K562 (cell line): ENCODE data around the gene SGMS1. TPM values are rescaled to one million over a fixed set of nuclear protein-coding genes. Genes with fewer than 3 reads are reported as not detected.
A peak's percentile ranks its signal among the peaks of the same experiment; 100 is the strongest.

ENCODE experiments used
- ETS1 ChIP-seq: conservative IDR thresholded peaks from 2 replicates; pipeline ENCODE4 v1.6.1; 2011; ENCODE audit warnings: low read depth, mild to moderate bottlenecking, low read length; ENCODE audit not compliant: control insufficient read depth
- FOXM1 ChIP-seq, 2 experiments: fragments of 450-650 bp in 1 of 2; sonication (generic) in 1 of 2; formaldehyde crosslinking in 1 of 2; IDR thresholded peaks; 2 replicates each; pipeline versions ENCODE4 v1.6.1 to v1.9.0; 2017 to 2022; ENCODE audit warnings: low read depth in 2 of 2, mild to moderate bottlenecking in 2 of 2, missing genetic modification reagents in 1 of 2, moderate library complexity in 1 of 2
- GTF2E2 ChIP-seq: fragments of 200-800 bp; sonication (Bioruptor generic); IDR thresholded peaks from 2 replicates; pipeline ENCODE4 v1.6.1; 2016; ENCODE audit warnings: missing genetic modification characterization, missing compliant biosample characterization
- HMGN3 ChIP-seq: IDR thresholded peaks from 2 replicates; pipeline ENCODE4 v1.6.1; 2011; ENCODE audit warnings: borderline replicate concordance, low read depth, mild to moderate bottlenecking, mixed read lengths, low read length; ENCODE audit not compliant: insufficient read length; ENCODE audit errors: extremely low read depth
- HNRNPL ChIP-seq: fragments of 200-400 bp; formaldehyde crosslinking; IDR thresholded peaks from 2 replicates; pipeline ENCODE4 v1.6.1; 2017; ENCODE audit warnings: low read depth, mild to moderate bottlenecking, low read length
- HNRNPLL ChIP-seq: fragments of 200-400 bp; formaldehyde crosslinking; IDR thresholded peaks from 2 replicates; pipeline ENCODE4 v1.6.1; 2017; ENCODE audit warnings: low read length, low read depth, mild to moderate bottlenecking; ENCODE audit not compliant: poor library complexity, severe bottlenecking
- JUN ChIP-seq, 2 experiments: sonication (generic) in 1 of 2; formaldehyde crosslinking in 1 of 2; IDR thresholded peaks; 2 replicates each; pipeline versions ENCODE4 v1.6.1 to v1.8.0; 2012 to 2022; ENCODE audit warnings: borderline replicate concordance in 2 of 2, mild to moderate bottlenecking in 2 of 2, improper control_type of control experiment in 1 of 2, low read depth in 1 of 2, low read length in 1 of 2, missing genetic modification reagents in 1 of 2
- NEUROD1 ChIP-seq: fragments of 150-350 bp; IDR thresholded peaks from 2 replicates; pipeline ENCODE4 v1.6.1; 2014; ENCODE audit warnings: borderline replicate concordance, low read length, low read depth; ENCODE audit not compliant: partially characterized antibody
- NR1H2 ChIP-seq: sonication (generic); formaldehyde crosslinking; IDR thresholded peaks from 2 replicates; pipeline ENCODE4 v1.4.0; 2020; ENCODE audit warnings: mild to moderate bottlenecking, missing genetic modification reagents
- NRF1 ChIP-seq, 2 experiments: fragments of 450-650 bp; IDR thresholded peaks in 1 of 2; conservative IDR thresholded peaks in 1 of 2; 2 replicates each; pipeline ENCODE4 v1.6.1; 2014; ENCODE audit warnings: mild to moderate bottlenecking in 2 of 2
- PYGO2 ChIP-seq: fragments of 450-650 bp; IDR thresholded peaks from 2 replicates; pipeline ENCODE4 v1.6.1; 2016; ENCODE audit warnings: mild to moderate bottlenecking, missing genetic modification characterization, moderate library complexity, missing compliant biosample characterization
- RBBP5 ChIP-seq: fragments of 200-600 bp; sonication (generic); IDR thresholded peaks from 2 replicates; pipeline ENCODE4 v1.6.1; 2012; ENCODE audit warnings: borderline replicate concordance, mild to moderate bottlenecking, low read length, control low read depth, inconsistent platforms; ENCODE audit not compliant: insufficient read depth, poor library complexity, severe bottlenecking
- RFX5 ChIP-seq: IDR thresholded peaks from 2 replicates; pipeline ENCODE4 v1.6.1; 2011; ENCODE audit warnings: low read depth, mild to moderate bottlenecking, improper control_type of control experiment, low read length
- SIN3B ChIP-seq: fragments of 450-650 bp; IDR thresholded peaks from 2 replicates; pipeline ENCODE4 v1.6.1; 2017; ENCODE audit warnings: low read depth, mild to moderate bottlenecking, moderate library complexity
- SMARCB1 ChIP-seq: IDR thresholded peaks from 2 replicates; pipeline ENCODE4 v1.6.1; 2011; ENCODE audit warnings: improper control_type of control experiment, low read depth; ENCODE audit not compliant: insufficient read length
- SMARCE1 ChIP-seq: fragments of 450-650 bp; IDR thresholded peaks from 2 replicates; pipeline ENCODE4 v1.7.1; 2016; ENCODE audit warnings: mild to moderate bottlenecking
- SMC3 ChIP-seq: conservative IDR thresholded peaks from 2 replicates; pipeline ENCODE4 v1.6.1; 2011; ENCODE audit warnings: low read depth, low read length, improper control_type of control experiment; ENCODE audit not compliant: insufficient read depth
- THRAP3 ChIP-seq: fragments of 450-650 bp; IDR thresholded peaks from 2 replicates; pipeline ENCODE4 v1.6.1; 2016; ENCODE audit warnings: mild to moderate bottlenecking, inconsistent platforms, borderline replicate concordance
- ZFP36 ChIP-seq: fragments of 150-350 bp; IDR thresholded peaks from 2 replicates; pipeline ENCODE4 v1.6.1; 2018; ENCODE audit warnings: low read length, low read depth; ENCODE audit not compliant: partially characterized antibody
- ZFPM2 ChIP-seq: fragments of 250-450 bp; sonication (Bioruptor Pico); IDR thresholded peaks from 2 replicates; pipeline ENCODE4 v1.5.1; 2022; ENCODE audit warnings: mild to moderate bottlenecking
- ZNF175 ChIP-seq: fragments of 200-800 bp; sonication (Bioruptor generic); IDR thresholded peaks from 2 replicates; pipeline ENCODE4 v1.6.1; 2016; ENCODE audit warnings: low read depth, mild to moderate bottlenecking, missing genetic modification characterization, missing compliant biosample characterization
- ZNF3 ChIP-seq: fragments of 250-450 bp; sonication (Bioruptor Pico); IDR thresholded peaks from 2 replicates; pipeline ENCODE4 v1.5.0; 2021; ENCODE audit warnings: mild to moderate bottlenecking, moderate library complexity
- ZNF347 ChIP-seq: fragments of 450-650 bp; formaldehyde crosslinking; IDR thresholded peaks from 2 replicates; pipeline ENCODE4 v1.4.0; 2020; ENCODE audit warnings: low read depth, mild to moderate bottlenecking, moderate library complexity
- polyA plus RNA-seq, 8 experiments: library from polyadenylated mRNA; depleted of rRNA in 4 of 8; stranded (reverse) in 5 of 8; unstranded in 3 of 8; fragments of >200 nt; fragmentation: Nextera tagmentation in 2 of 8; fragmentation: Illumina TruSeq in 1 of 8; extraction: Ambion mirVana in 2 of 8; extraction: Trizol in 1 of 8; gene quantifications; 2 replicates each; pipeline versions ENCODE4 v1.2.1 to v1.2.3, GENCODE V29; 2011 to 2014; ENCODE audit warnings: inconsistent platforms in 1 of 8, missing spikeins in 1 of 8
- total RNA-seq, 7 experiments: library from RNA; depleted of rRNA in 6 of 7; stranded (reverse); fragments of >200 nt in 6 of 7; fragmentation: Illumina TruSeq in 2 of 7; extraction: Trizol in 2 of 7; gene quantifications; 2 replicates each; pipeline versions ENCODE4 v1.2.1 to v1.2.3, GENCODE V29; 2011 to 2021; ENCODE audit warnings: low replicate concordance in 1 of 7
- TF ChIP-seq, protein P1 (sequence below): fragments of 250-450 bp; sonication (Bioruptor Pico); IDR thresholded peaks from 2 replicates; pipeline ENCODE4 v1.8.0; 2022; ENCODE audit warnings: inconsistent platforms

Gene SGMS1
- total and polyA plus RNA-seq, 9 of the 15 experiments (the other 6 are each of a cell fraction or from before 2014, with no cell fraction given): 22.6 to 232 (median 82.2) TPM

GRCh38 chr10:50622706-50623662, 772 bp downstream of the SGMS1 start (continued):
- TF ChIP-seq PYGO2: no peak
- no peak for TF ChIP-seq ZFPM2 (CRISPR knock-in tag)
- no peak for TF ChIP-seq SMARCB1
- TF ChIP-seq GTF2E2 (tag): no peak
- no peak for TF ChIP-seq FOXM1 (IDR thresholded peaks at IDR 0.05; ENCODE audit: low read depth)
- no peak; the same call in 1 of the 2 replicates for TF ChIP-seq FOXM1 (CRISPR knock-in tag; IDR thresholded peaks at IDR 0.05; ENCODE audit: low read depth)
- TF ChIP-seq RFX5: no peak
- TF ChIP-seq SMC3: 0 out of 2 replicates have a peak, but pooled peaks have one; percentile 3
- TF ChIP-seq SMARCE1: no peak; the same call in 1 of the 2 replicates
- TF ChIP-seq ZFP36: no peak
- TF ChIP-seq THRAP3: no peak
- 0 out of 2 replicates have a peak, but pooled peaks have one; percentile 50 for TF ChIP-seq ETS1
- TF ChIP-seq, protein P1, sequence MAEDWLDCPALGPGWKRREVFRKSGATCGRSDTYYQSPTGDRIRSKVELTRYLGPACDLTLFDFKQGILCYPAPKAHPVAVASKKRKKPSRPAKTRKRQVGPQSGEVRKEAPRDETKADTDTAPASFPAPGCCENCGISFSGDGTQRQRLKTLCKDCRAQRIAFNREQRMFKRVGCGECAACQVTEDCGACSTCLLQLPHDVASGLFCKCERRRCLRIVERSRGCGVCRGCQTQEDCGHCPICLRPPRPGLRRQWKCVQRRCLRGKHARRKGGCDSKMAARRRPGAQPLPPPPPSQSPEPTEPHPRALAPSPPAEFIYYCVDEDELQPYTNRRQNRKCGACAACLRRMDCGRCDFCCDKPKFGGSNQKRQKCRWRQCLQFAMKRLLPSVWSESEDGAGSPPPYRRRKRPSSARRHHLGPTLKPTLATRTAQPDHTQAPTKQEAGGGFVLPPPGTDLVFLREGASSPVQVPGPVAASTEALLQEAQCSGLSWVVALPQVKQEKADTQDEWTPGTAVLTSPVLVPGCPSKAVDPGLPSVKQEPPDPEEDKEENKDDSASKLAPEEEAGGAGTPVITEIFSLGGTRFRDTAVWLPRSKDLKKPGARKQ: no peak
- no peak for TF ChIP-seq HNRNPL
- TF ChIP-seq ZNF3 (CRISPR knock-in tag): no peak
- no peak for TF ChIP-seq JUN (IDR thresholded peaks at IDR 0.05; ENCODE audit: borderline replicate concordance, low read depth, low read length)
- TF ChIP-seq JUN (CRISPR knock-in tag; IDR thresholded peaks at IDR 0.05; ENCODE audit: borderline replicate concordance): no peak
- TF ChIP-seq SIN3B: no peak
- no peak for TF ChIP-seq NR1H2 (CRISPR knock-in tag)
- TF ChIP-seq HNRNPLL: peak; percentile 17
- no peak for TF ChIP-seq ZNF175 (CRISPR knock-in tag)
- TF ChIP-seq NEUROD1: no peak
- TF ChIP-seq NRF1 (conservative IDR thresholded peaks at IDR 0.05 in 1 of 2, IDR thresholded peaks at IDR 0.05 in 1 of 2): 0 out of 4 replicates have a peak, but pooled peaks of 1 of the 2 experiments have one; percentile 18
- TF ChIP-seq RBBP5: peak; percentile 42
- TF ChIP-seq HMGN3: no peak
- no peak for TF ChIP-seq ZNF347 (CRISPR knock-in tag)
